GM21526 (cell line): Measurements from ENCODE around the gene ZFAND2B.

Experiments used
- ATAC-seq: cut with Tn5 transposase; IDR thresholded peaks from one replicate; pipeline ENCODE4 v1.9.1; 2021; ENCODE audit warnings: moderate library complexity; ENCODE audit not compliant: unreplicated experiment, low FRiP score

ZFAND2B gene

GRCh38 chr2:219218732-219219701 lies 12.4 kb downstream of the ZFAND2B start, which contains the start of gene ABCB6:
Gene ABCB6, minus strand, starts transcription at chr2:219218958. Its CDS starts 285 bp downstream, at chr2:219218673.
- ATAC-seq: peak; percentile 58

GRCh38 chr2:219219784-219220532 lies 13.4 kb downstream of the ZFAND2B start:
- no peak for ATAC-seq

- ATAC-seq: no peak
These were observed 14.2 kb downstream of the ZFAND2B start for GRCh38 chr2:219220652-219221402.

GRCh38 chr2:219221957-219222518 lies 15.5 kb downstream of the ZFAND2B start:
- no peak for ATAC-seq

GRCh38 chr2:219223831-219224610 lies 17.4 kb downstream of the ZFAND2B start:
- ATAC-seq: no peak

- ATAC-seq: no peak
These were observed 18.8 kb downstream of the ZFAND2B start for GRCh38 chr2:219225350-219225749.

- ATAC-seq: no peak
These were observed 21.7 kb downstream of the ZFAND2B start for GRCh38 chr2:219228041-219228910.

- peak; percentile 9 for ATAC-seq
These were observed 22.3 kb downstream of the ZFAND2B start for GRCh38 chr2:219228911-219229304.

- ATAC-seq: peak; percentile 92
These were observed 22.9 kb downstream of the ZFAND2B start, which contains the start of the genes ANKZF1 and ATG9A for GRCh38 chr2:219229305-219230058. Gene ANKZF1, plus strand, starts transcription at chr2:219229806. Its CDS starts 452 bp downstream, at chr2:219230258. Gene ATG9A, minus strand, starts transcription at chr2:219229636. Its CDS starts 1,612 bp downstream, at chr2:219228024.

- ATAC-seq: no peak
These were observed 23.5 kb downstream of the ZFAND2B start for GRCh38 chr2:219230059-219230540.

- ATAC-seq: no peak
These were observed 27.7 kb downstream of the ZFAND2B start for GRCh38 chr2:219234331-219234730.

- no peak for ATAC-seq
These were observed 36.7 kb downstream of the ZFAND2B start for GRCh38 chr2:219243291-219243761.

- no peak for ATAC-seq
These were observed 38.2 kb downstream of the ZFAND2B start for GRCh38 chr2:219244789-219245147.

- peak; percentile 76 for ATAC-seq
These were observed 38.7 kb downstream of the ZFAND2B start, which contains the start of the genes GLB1L and STK16 for GRCh38 chr2:219245148-219245898. Gene GLB1L, minus strand, starts transcription at chr2:219245444. Its CDS starts 1,871 bp downstream, at chr2:219243573. Gene STK16, plus strand, starts transcription at chr2:219245479. Its CDS starts 521 bp downstream, at chr2:219246000.

GRCh38 chr2:219245899-219246230 lies 39.3 kb downstream of the ZFAND2B start:
- ATAC-seq: no peak

- no peak for ATAC-seq
These were observed 40.0 kb downstream of the ZFAND2B start for GRCh38 chr2:219246559-219246958.
